K562 (cell line): ENCODE measurements around the gene HP. TPM values are rescaled to one million over a fixed set of nuclear protein-coding genes. Genes with fewer than 3 reads are reported as not detected.
A peak's percentile ranks its signal among the peaks of the same experiment; 100 is the strongest.

ENCODE experiments used
- JUNB ChIP-seq: fragments of 450-650 bp; formaldehyde crosslinking; conservative IDR thresholded peaks from 2 replicates; pipeline ENCODE4 v1.4.0; 2020; ENCODE audit warnings: mild to moderate bottlenecking
- KLF13 ChIP-seq: fragments of 450-650 bp; IDR thresholded peaks from 2 replicates; pipeline ENCODE4 v1.6.1; 2016; ENCODE audit warnings: missing genetic modification characterization, low read depth, mild to moderate bottlenecking, missing compliant biosample characterization, moderate library complexity, borderline replicate concordance
- MCM7 ChIP-seq, 2 experiments: fragments of 450-650 bp; IDR thresholded peaks; 2 replicates each; pipeline ENCODE4 v1.6.1; 2016 to 2018
- POLR2G ChIP-seq: fragments of 200-400 bp; formaldehyde crosslinking; IDR thresholded peaks from 2 replicates; pipeline ENCODE4 v1.6.1; 2017; ENCODE audit warnings: low read depth, mild to moderate bottlenecking, antibody characterized with exemption, low read length, moderate library complexity
- POU5F1 ChIP-seq: fragments of 150-350 bp; IDR thresholded peaks from 2 replicates; pipeline ENCODE4 v1.6.1; 2014; ENCODE audit warnings: borderline replicate concordance, low read length, low read depth, mild to moderate bottlenecking; ENCODE audit not compliant: partially characterized antibody
- PRMT5 ChIP-seq: sonication (generic); formaldehyde crosslinking; IDR thresholded peaks from 2 replicates; pipeline ENCODE4 v1.5.0; 2020; ENCODE audit warnings: missing genetic modification reagents
- SRF ChIP-seq, 2 experiments: fragments of 250-450, 450-650 bp in 1 of 2; sonication (Bioruptor Pico) in 1 of 2; sonication (generic) in 1 of 2; formaldehyde crosslinking; IDR thresholded peaks; 2 replicates each; pipeline versions ENCODE4 v1.5.0 to v1.5.1; 2020 to 2022; ENCODE audit warnings: mild to moderate bottlenecking in 1 of 2, missing genetic modification reagents in 1 of 2
- STAT5A ChIP-seq: IDR thresholded peaks from 2 replicates; pipeline ENCODE4 v1.6.1; 2012; ENCODE audit warnings: low read length, inconsistent platforms, borderline replicate concordance
- TGIF2 ChIP-seq: sonication (generic); formaldehyde crosslinking; IDR thresholded peaks from 2 replicates; pipeline ENCODE4 v1.8.1; 2022; ENCODE audit warnings: mild to moderate bottlenecking, missing genetic modification reagents, moderate library complexity
- TOE1 ChIP-seq, 2 experiments: fragments of 450-650 bp in 1 of 2; sonication (generic) in 1 of 2; formaldehyde crosslinking in 1 of 2; IDR thresholded peaks; 2 replicates each; pipeline versions ENCODE4 v1.7.1 to v1.8.0; 2016 to 2022; ENCODE audit warnings: borderline replicate concordance in 2 of 2, mild to moderate bottlenecking in 2 of 2, antibody characterized with exemption in 1 of 2, inconsistent platforms in 1 of 2, low read depth in 1 of 2, missing genetic modification reagents in 1 of 2, moderate library complexity in 1 of 2
- ZKSCAN8 ChIP-seq: fragments of 200-800 bp; sonication (Bioruptor generic); IDR thresholded peaks from 2 replicates; pipeline ENCODE4 v1.6.1; 2016; ENCODE audit warnings: missing genetic modification characterization, missing compliant biosample characterization
- ZNF12 ChIP-seq: sonication (generic); formaldehyde crosslinking; IDR thresholded peaks from 2 replicates; pipeline ENCODE4 v1.4.0; 2020; ENCODE audit warnings: mild to moderate bottlenecking, missing genetic modification reagents
- ZNF121 ChIP-seq: sonication (generic); formaldehyde crosslinking; conservative IDR thresholded peaks from 2 replicates; pipeline ENCODE4 v1.8.0; 2022; ENCODE audit warnings: missing genetic modification reagents
- ZNF79 ChIP-seq: fragments of 250-450 bp; sonication (Bioruptor Pico); IDR thresholded peaks from 2 replicates; pipeline ENCODE4 v1.4.0; 2020; ENCODE audit warnings: low read depth, mild to moderate bottlenecking, moderate library complexity
- polyA plus RNA-seq, 8 experiments: library from polyadenylated mRNA; depleted of rRNA in 4 of 8; stranded (reverse) in 5 of 8; unstranded in 3 of 8; fragments of >200 nt; fragmentation: Nextera tagmentation in 2 of 8; fragmentation: Illumina TruSeq in 1 of 8; extraction: Ambion mirVana in 2 of 8; extraction: Trizol in 1 of 8; gene quantifications; 2 replicates each; pipeline versions ENCODE4 v1.2.1 to v1.2.3, GENCODE V29; 2011 to 2014; ENCODE audit warnings: inconsistent platforms in 1 of 8, missing spikeins in 1 of 8
- total RNA-seq, 7 experiments: library from RNA; depleted of rRNA in 6 of 7; stranded (reverse); fragments of >200 nt in 6 of 7; fragmentation: Illumina TruSeq in 2 of 7; extraction: Trizol in 2 of 7; gene quantifications; 2 replicates each; pipeline versions ENCODE4 v1.2.1 to v1.2.3, GENCODE V29; 2011 to 2021; ENCODE audit warnings: low replicate concordance in 1 of 7
- TF ChIP-seq, protein P1 (sequence below): fragments of 150-350 bp; conservative IDR thresholded peaks from 2 replicates; pipeline ENCODE4 v1.6.1; 2014; ENCODE audit warnings: low read length
- TF ChIP-seq, protein P2 (sequence below): fragments of 250-450 bp; sonication (Bioruptor Pico); IDR thresholded peaks from 2 replicates; pipeline ENCODE4 v1.4.0; 2020; ENCODE audit warnings: borderline replicate concordance
- TF ChIP-seq, protein P3 (sequence below): sonication (generic); formaldehyde crosslinking; IDR thresholded peaks from 2 replicates; pipeline ENCODE4 v1.8.1; 2023; ENCODE audit warnings: mild to moderate bottlenecking, missing genetic modification reagents, moderate library complexity
- TF ChIP-seq, protein P4 (sequence below): fragments of 450-650 bp; formaldehyde crosslinking; IDR thresholded peaks from 2 replicates; pipeline ENCODE4 v1.4.0; 2022; ENCODE audit warnings: mild to moderate bottlenecking, moderate library complexity

HP gene
- total and polyA plus RNA-seq, 9 of the 15 experiments (the other 6 are each of a cell fraction or from before 2014, with no cell fraction given): 0.04 to 8.7 TPM; not detected in 7

DNA sequence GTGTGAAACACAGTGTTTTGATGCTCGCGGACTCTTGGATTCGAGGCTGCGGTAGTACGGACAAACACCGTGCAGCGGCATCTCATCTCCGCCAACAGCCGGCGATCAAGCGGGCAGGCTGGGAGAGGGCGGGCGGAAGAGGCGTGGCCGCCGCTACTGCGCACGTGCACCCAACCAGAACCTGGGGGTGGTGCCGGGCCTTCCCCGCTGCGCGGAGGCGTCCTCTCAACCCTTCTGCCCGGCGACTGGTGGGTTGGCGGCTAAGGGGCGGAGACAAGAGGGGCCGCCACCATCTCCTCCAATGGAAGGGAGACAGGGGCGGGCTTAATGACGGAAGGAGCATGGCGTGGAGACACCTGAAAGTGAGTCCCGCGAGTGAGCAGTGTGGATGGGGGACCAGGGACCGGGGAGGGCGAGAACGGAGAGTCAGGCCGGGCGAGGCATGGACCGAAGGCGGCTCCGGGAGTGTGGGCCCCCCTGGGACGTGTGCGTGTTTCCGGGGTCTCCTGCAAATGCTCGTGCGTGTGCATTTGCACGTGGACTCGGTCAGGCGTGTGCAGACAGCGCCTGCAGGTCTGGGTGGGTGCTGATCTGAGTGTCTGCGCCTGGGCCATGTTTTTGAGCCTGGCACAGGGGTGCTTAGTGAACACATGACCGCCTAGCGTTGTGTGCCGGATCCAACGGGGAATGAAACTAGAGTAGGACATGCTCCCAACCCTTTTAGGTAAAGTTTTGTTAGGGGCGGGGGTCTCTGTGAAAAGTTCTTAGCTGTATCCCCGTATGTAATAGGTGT is 45.7 kb upstream of the HP start, which contains the start of gene DHODH (continued):
- TF ChIP-seq POU5F1 (no peak), ZNF79 (CRISPR knock-in tag) (no peak), TGIF2 (no peak), STAT5A (no peak), KLF13 (tag) (peak; percentile 14; the same call in 1 of the 2 replicates), MCM7 (IDR thresholded peaks at IDR 0.05) (no peak), ZKSCAN8 (no peak), PRMT5 (CRISPR knock-in tag) (no peak), ZNF12 (no peak), POLR2G (peak; percentile 89), ZNF121 (CRISPR knock-in tag) (0 out of 2 replicates have a peak, but pooled peaks have one; percentile 19), SRF (CRISPR knock-in tag; IDR thresholded peaks at IDR 0.05) (no peak), TOE1 (IDR thresholded peaks at IDR 0.05; ENCODE audit: borderline replicate concordance) (no peak), TOE1 (CRISPR knock-in tag; IDR thresholded peaks at IDR 0.05; ENCODE audit: borderline replicate concordance, low read depth) (no peak), JUNB (no peak)
- TF ChIP-seq, protein P1, sequence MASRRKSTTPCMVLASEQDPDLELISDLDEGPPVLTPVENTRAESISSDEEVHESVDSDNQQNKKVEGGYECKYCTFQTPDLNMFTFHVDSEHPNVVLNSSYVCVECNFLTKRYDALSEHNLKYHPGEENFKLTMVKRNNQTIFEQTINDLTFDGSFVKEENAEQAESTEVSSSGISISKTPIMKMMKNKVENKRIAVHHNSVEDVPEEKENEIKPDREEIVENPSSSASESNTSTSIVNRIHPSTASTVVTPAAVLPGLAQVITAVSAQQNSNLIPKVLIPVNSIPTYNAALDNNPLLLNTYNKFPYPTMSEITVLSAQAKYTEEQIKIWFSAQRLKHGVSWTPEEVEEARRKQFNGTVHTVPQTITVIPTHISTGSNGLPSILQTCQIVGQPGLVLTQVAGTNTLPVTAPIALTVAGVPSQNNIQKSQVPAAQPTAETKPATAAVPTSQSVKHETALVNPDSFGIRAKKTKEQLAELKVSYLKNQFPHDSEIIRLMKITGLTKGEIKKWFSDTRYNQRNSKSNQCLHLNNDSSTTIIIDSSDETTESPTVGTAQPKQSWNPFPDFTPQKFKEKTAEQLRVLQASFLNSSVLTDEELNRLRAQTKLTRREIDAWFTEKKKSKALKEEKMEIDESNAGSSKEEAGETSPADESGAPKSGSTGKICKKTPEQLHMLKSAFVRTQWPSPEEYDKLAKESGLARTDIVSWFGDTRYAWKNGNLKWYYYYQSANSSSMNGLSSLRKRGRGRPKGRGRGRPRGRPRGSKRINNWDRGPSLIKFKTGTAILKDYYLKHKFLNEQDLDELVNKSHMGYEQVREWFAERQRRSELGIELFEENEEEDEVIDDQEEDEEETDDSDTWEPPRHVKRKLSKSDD: no peak
- TF ChIP-seq, protein P2, sequence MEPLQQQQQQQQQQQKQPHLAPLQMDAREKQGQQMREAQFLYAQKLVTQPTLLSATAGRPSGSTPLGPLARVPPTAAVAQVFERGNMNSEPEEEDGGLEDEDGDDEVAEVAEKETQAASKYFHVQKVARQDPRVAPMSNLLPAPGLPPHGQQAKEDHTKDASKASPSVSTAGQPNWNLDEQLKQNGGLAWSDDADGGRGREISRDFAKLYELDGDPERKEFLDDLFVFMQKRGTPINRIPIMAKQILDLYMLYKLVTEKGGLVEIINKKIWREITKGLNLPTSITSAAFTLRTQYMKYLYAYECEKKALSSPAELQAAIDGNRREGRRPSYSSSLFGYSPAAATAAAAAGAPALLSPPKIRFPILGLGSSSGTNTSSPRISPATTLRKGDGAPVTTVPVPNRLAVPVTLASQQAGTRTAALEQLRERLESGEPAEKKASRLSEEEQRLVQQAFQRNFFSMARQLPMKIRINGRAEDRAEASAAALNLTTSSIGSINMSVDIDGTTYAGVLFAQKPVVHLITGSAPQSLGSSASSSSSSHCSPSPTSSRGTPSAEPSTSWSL (CRISPR knock-in tag): no peak
- TF ChIP-seq, protein P3, sequence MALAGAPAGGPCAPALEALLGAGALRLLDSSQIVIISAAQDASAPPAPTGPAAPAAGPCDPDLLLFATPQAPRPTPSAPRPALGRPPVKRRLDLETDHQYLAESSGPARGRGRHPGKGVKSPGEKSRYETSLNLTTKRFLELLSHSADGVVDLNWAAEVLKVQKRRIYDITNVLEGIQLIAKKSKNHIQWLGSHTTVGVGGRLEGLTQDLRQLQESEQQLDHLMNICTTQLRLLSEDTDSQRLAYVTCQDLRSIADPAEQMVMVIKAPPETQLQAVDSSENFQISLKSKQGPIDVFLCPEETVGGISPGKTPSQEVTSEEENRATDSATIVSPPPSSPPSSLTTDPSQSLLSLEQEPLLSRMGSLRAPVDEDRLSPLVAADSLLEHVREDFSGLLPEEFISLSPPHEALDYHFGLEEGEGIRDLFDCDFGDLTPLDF (CRISPR knock-in tag): no peak
- TF ChIP-seq, protein P4, sequence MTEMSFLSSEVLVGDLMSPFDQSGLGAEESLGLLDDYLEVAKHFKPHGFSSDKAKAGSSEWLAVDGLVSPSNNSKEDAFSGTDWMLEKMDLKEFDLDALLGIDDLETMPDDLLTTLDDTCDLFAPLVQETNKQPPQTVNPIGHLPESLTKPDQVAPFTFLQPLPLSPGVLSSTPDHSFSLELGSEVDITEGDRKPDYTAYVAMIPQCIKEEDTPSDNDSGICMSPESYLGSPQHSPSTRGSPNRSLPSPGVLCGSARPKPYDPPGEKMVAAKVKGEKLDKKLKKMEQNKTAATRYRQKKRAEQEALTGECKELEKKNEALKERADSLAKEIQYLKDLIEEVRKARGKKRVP (CRISPR knock-in tag): no peak
